Trophoblast cell (in vitro differentiated cells and primary cell): Measurements from ENCODE around the gene EYS.

Source experiments
- DNase-seq, 2 donors: peaks; one replicate each; pipeline ENCODE4 v3.0.0-alpha.2; 2016
- H2AFZ ChIP-seq: 2 replicates; pipeline ENCODE4 v1.6.1; 2013; ENCODE audit warnings: low read length, moderate library complexity, mild to moderate bottlenecking; ENCODE audit not compliant: insufficient read depth, poor library complexity
- H2AK5ac ChIP-seq: 2 replicates; pipeline ENCODE4 v1.6.1; 2013; ENCODE audit warnings: mild to moderate bottlenecking, low read length
- H2BK120ac ChIP-seq: 2 replicates; pipeline ENCODE4 v1.6.1; 2013; ENCODE audit warnings: low read length, mild to moderate bottlenecking, moderate library complexity; ENCODE audit not compliant: insufficient read depth, poor library complexity
- H2BK12ac ChIP-seq: 2 replicates; pipeline ENCODE4 v1.6.1; 2013; ENCODE audit warnings: mild to moderate bottlenecking, low read length, moderate library complexity
- H2BK5ac ChIP-seq: 2 replicates; pipeline ENCODE4 v1.6.1; 2013; ENCODE audit warnings: low read length, low read depth, moderate library complexity, mild to moderate bottlenecking; ENCODE audit not compliant: poor library complexity
- H3K14ac ChIP-seq: 2 replicates; pipeline ENCODE4 v1.6.1; 2013; ENCODE audit warnings: mild to moderate bottlenecking, low read length
- H3K18ac ChIP-seq: 2 replicates; pipeline ENCODE4 v1.6.1; 2013; ENCODE audit warnings: mild to moderate bottlenecking, low read length
- H3K23ac ChIP-seq: 2 replicates; pipeline ENCODE4 v1.6.1; 2013; ENCODE audit warnings: low read length
- H3K27ac ChIP-seq: 2 replicates; pipeline ENCODE4 v1.5.1; 2013; ENCODE audit warnings: low read depth, mild to moderate bottlenecking, inconsistent platforms, low read length, moderate library complexity
- H3K27me3 ChIP-seq: 2 replicates; pipeline ENCODE4 v1.6.1; 2013; ENCODE audit warnings: inconsistent platforms, mild to moderate bottlenecking, low read length, moderate library complexity; ENCODE audit not compliant: insufficient read depth
- H3K36me3 ChIP-seq, 2 experiments: 1 replicate in 1 of 2; 2 replicates in 1 of 2; pipeline ENCODE4 v1.6.1; 2013; ENCODE audit warnings: low read length in 2 of 2, mild to moderate bottlenecking in 2 of 2, moderate library complexity in 1 of 2; ENCODE audit not compliant: insufficient read depth in 2 of 2, control insufficient read depth in 1 of 2
- H3K4ac ChIP-seq: 2 replicates; pipeline ENCODE4 v1.6.1; 2013; ENCODE audit warnings: low read depth, mild to moderate bottlenecking, low read length, moderate library complexity
- H3K4me1 ChIP-seq, 2 experiments: 1 replicate in 1 of 2; 2 replicates in 1 of 2; pipeline ENCODE4 v1.6.1; 2013; ENCODE audit warnings: low read length in 2 of 2, mild to moderate bottlenecking in 2 of 2, moderate library complexity in 1 of 2; ENCODE audit not compliant: insufficient read depth in 2 of 2, control insufficient read depth in 1 of 2
- H3K4me2 ChIP-seq: 2 replicates; pipeline ENCODE4 v1.6.1; 2013; ENCODE audit warnings: inconsistent platforms, mild to moderate bottlenecking, low read length, moderate library complexity
- H3K4me3 ChIP-seq: 2 replicates; pipeline ENCODE4 v1.5.1; 2013; ENCODE audit warnings: mild to moderate bottlenecking, low read depth, low read length, inconsistent platforms
- H3K79me1 ChIP-seq: one replicate; pipeline ENCODE4 v1.6.1; 2013; ENCODE audit warnings: low read length
- H3K79me2 ChIP-seq: 2 replicates; pipeline ENCODE4 v1.6.1; 2013; ENCODE audit warnings: low read length, mild to moderate bottlenecking; ENCODE audit not compliant: control insufficient read depth, insufficient read depth, poor library complexity
- H3K9ac ChIP-seq: 2 replicates; pipeline ENCODE4 v1.6.1; 2013; ENCODE audit warnings: mild to moderate bottlenecking, low read length
- H3K9me3 ChIP-seq: 2 replicates; pipeline ENCODE4 v1.6.1; 2013; ENCODE audit warnings: low read depth, mild to moderate bottlenecking, control low read depth, inconsistent platforms, low read length; ENCODE audit not compliant: insufficient read depth
- H4K12ac ChIP-seq: 2 replicates; pipeline ENCODE4 v1.6.1; 2013; ENCODE audit warnings: low read depth, mild to moderate bottlenecking, low read length, moderate library complexity
- H4K8ac ChIP-seq: 2 replicates; pipeline ENCODE4 v1.6.1; 2013; ENCODE audit warnings: low read depth, mild to moderate bottlenecking, low read length, moderate library complexity
- H4K91ac ChIP-seq: one replicate; pipeline ENCODE4 v1.6.1; 2013; ENCODE audit warnings: low read depth, mild to moderate bottlenecking, low read length, moderate library complexity
- WGBS: extraction: QIAGEN DNeasy Blood & Tissue Kit; methylation state at CpG from one replicate; pipeline ENCODE4 v1.1.7; 2013; ENCODE audit warnings: missing lambda C conversion rate; ENCODE audit not compliant: insufficient read length, insufficient coverage; ENCODE audit errors: extremely low coverage; 5-methylcytosine and 5-hydroxymethylcytosine counted together

Gene EYS

GRCh38 chr6:64983089-64983488 is 723.9 kb downstream of the EYS start:
- Histone ChIP-seq H2AFZ (no peak overlapping the region), H4K8ac (no peak overlapping the region), H3K4ac (no peak overlapping the region), H3K36me3 (no peaks in the 10 kb centered on the region), H4K91ac (no peak overlapping the region), H3K27me3 (no peaks in the 10 kb centered on the region), H3K23ac (no peak overlapping the region), H3K9me3 (no peaks in the 10 kb centered on the region), H4K12ac (no peak overlapping the region), H2BK120ac (no peak overlapping the region), H2AK5ac (no peak overlapping the region), H2BK5ac (no peak overlapping the region), H3K4me1 (no peaks in the 10 kb centered on the region), H3K79me1 (no peaks in the 10 kb centered on the region), H2BK12ac (no peak overlapping the region), H3K79me2 (no peaks in the 10 kb centered on the region), H3K27ac (no peak overlapping the region), H3K4me3 (no peak overlapping the region), H3K9ac (no peak overlapping the region), H3K4me2 (no peak overlapping the region), H3K14ac (no peak overlapping the region), H3K18ac (no peak overlapping the region)
- DNase-seq: no peak
- WGBS: no CpG with 5 or more reads among the region's 4 CpGs

GRCh38 chr6:64973142-64973541 is 733.9 kb downstream of the EYS start:
- no peak overlapping the region for H2BK12ac ChIP-seq
- H3K4ac ChIP-seq: no peak overlapping the region
- H2AK5ac ChIP-seq: no peak overlapping the region
- H4K91ac ChIP-seq: no peak overlapping the region
- no peak overlapping the region for H2AFZ ChIP-seq
- no peaks in the 10 kb centered on the region for H3K79me2 ChIP-seq
- H3K36me3 ChIP-seq: no peaks in the 10 kb centered on the region
- no peak overlapping the region for H3K4me3 ChIP-seq
- H2BK5ac ChIP-seq: no peak overlapping the region
- no peak overlapping the region for H3K9ac ChIP-seq
- DNase-seq: no peak
- no peaks in the 10 kb centered on the region for H3K79me1 ChIP-seq
- no peak overlapping the region for H3K14ac ChIP-seq
- H3K27ac ChIP-seq: no peak overlapping the region
- H3K23ac ChIP-seq: no peak overlapping the region
- no peak overlapping the region for H3K4me2 ChIP-seq
- H2BK120ac ChIP-seq: no peak overlapping the region
- no peaks in the 10 kb centered on the region for H3K9me3 ChIP-seq
- no peak overlapping the region for H4K12ac ChIP-seq
- no peak overlapping the region for H3K18ac ChIP-seq
- no peaks in the 10 kb centered on the region for H3K27me3 ChIP-seq
- no CpG with 5 or more reads among the region's 2 CpGs for WGBS
- no peak overlapping the region for H4K8ac ChIP-seq
- H3K4me1 ChIP-seq: no peaks in the 10 kb centered on the region

DNA sequence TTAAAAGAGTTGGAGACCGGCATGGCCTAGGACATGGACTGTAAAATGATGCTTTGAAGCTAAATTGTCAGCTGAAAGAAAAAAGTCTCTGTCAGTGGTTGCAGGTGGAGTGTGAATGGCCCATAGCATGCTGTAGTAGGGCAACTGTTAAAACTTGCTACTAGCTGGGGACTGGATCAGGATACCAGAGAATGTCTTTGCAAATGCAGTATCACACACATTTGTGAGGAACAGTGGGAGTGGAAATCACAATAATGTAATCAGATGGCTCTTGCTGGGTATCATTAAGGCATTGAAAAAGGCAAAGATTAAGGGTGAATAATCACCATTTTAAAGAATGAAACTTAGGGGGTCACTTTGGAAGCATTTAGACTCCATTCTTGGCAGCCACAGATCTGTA is 737.9 kb downstream of the EYS start:
- H2BK120ac ChIP-seq: no peak overlapping the region
- no peak for DNase-seq
- no peak overlapping the region for H4K91ac ChIP-seq
- H3K27ac ChIP-seq: no peak overlapping the region
- no peaks in the 10 kb centered on the region for H3K27me3 ChIP-seq
- no CpG with 5 or more reads among the region's 1 CpG for WGBS
- H3K4ac ChIP-seq: no peak overlapping the region
- H3K79me2 ChIP-seq: no peaks in the 10 kb centered on the region
- no peak overlapping the region for H2AK5ac ChIP-seq
- H2AFZ ChIP-seq: no peak overlapping the region
- no peaks in the 10 kb centered on the region for H3K79me1 ChIP-seq
- H3K14ac ChIP-seq: no peak overlapping the region
- H4K12ac ChIP-seq: no peak overlapping the region
- no peak overlapping the region for H3K4me3 ChIP-seq
- no peak overlapping the region for H2BK5ac ChIP-seq
- H3K4me2 ChIP-seq: no peak overlapping the region
- no peak overlapping the region for H2BK12ac ChIP-seq
- H3K36me3 ChIP-seq: no peaks in the 10 kb centered on the region
- no peak overlapping the region for H3K23ac ChIP-seq
- H4K8ac ChIP-seq: no peak overlapping the region
- H3K4me1 ChIP-seq: no peaks in the 10 kb centered on the region
- H3K9me3 ChIP-seq: no peaks in the 10 kb centered on the region
- H3K9ac ChIP-seq: no peak overlapping the region
- H3K18ac ChIP-seq: no peak overlapping the region

DNA sequence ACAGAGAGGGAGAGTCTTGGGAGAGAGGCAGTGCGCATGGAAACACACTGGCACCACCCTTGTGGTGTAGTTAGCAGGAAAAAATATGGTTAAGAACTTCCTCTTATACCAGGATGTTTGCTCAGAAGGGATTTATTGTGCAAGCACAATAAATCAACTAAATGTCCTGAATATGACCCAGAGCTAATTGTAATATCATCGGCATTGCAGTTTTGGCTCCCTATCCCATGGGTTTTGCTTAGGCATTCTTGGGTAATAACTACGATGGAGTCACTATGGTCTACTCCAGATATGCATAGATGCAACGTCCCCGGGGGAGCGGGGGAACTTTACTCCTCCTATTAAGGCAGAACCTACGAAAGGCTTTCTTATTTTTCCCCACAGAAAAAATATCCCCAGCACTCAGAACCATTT is 751.6 kb downstream of the EYS start:
- no peak overlapping the region for H2BK120ac ChIP-seq
- no peak overlapping the region for H3K27ac ChIP-seq
- no peak overlapping the region for H2BK12ac ChIP-seq
- H3K14ac ChIP-seq: no peak overlapping the region
- H3K4ac ChIP-seq: no peak overlapping the region
- H3K4me1 ChIP-seq: no peaks in the 10 kb centered on the region
- no peak overlapping the region for H2AK5ac ChIP-seq
- no peaks in the 10 kb centered on the region for H3K27me3 ChIP-seq
- WGBS: no CpG with 5 or more reads among the region's 7 CpGs
- H3K79me1 ChIP-seq: no peaks in the 10 kb centered on the region
- no peak overlapping the region for H3K4me3 ChIP-seq
- no peak overlapping the region for H4K8ac ChIP-seq
- H2AFZ ChIP-seq: no peak overlapping the region
- no peak overlapping the region for H2BK5ac ChIP-seq
- no peak overlapping the region for H4K91ac ChIP-seq
- no peaks in the 10 kb centered on the region for H3K36me3 ChIP-seq
- H3K4me2 ChIP-seq: no peak overlapping the region
- no peak overlapping the region for H3K18ac ChIP-seq
- no peaks in the 10 kb centered on the region for H3K9me3 ChIP-seq
- H4K12ac ChIP-seq: no peak overlapping the region
- no peaks in the 10 kb centered on the region for H3K79me2 ChIP-seq
- no peak overlapping the region for H3K23ac ChIP-seq
- no peak overlapping the region for H3K9ac ChIP-seq
- no peak for DNase-seq
